GM21529 (cell line): ENCODE data around the gene SGIP1.

Experiments used
- ATAC-seq: cut with Tn5 transposase; IDR thresholded peaks from one replicate; pipeline ENCODE4 v1.9.1; 2021; ENCODE audit not compliant: unreplicated experiment

Gene SGIP1

GRCh38 chr1:66599899-66600737 lies 66.2 kb downstream of the SGIP1 start:
- ATAC-seq = no peak

GRCh38 chr1:66605419-66605997 lies 71.6 kb downstream of the SGIP1 start:
- ATAC-seq = no peak

GRCh38 chr1:66606362-66607065 lies 72.6 kb downstream of the SGIP1 start:
- ATAC-seq = no peak

DNA sequence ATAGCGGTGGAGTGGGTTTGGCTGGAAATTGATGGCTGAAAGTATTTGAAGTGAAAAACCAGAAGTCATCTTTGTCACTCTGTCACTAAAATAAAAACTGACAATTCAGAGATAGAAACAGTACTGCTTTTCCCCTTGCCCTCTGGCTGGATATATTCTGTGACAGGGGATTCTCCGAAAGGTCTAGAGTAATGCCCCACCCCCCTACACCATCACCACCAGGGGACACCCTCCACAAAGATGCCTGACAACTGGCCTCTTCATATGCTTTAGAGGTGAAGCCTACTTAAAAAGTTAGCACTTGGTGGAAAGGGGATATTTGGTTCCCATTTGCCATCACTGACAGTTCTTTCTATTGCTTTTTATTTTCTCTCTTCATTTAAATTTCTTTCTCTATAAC lies 73.5 kb downstream of the SGIP1 start:
- ATAC-seq = no peak

- ATAC-seq = no peak
Measured at GRCh38 chr1:66613187-66613586, 79.2 kb downstream of the SGIP1 start.

GRCh38 chr1:66617362-66618184 lies 83.6 kb downstream of the SGIP1 start:
- no peak for ATAC-seq

DNA sequence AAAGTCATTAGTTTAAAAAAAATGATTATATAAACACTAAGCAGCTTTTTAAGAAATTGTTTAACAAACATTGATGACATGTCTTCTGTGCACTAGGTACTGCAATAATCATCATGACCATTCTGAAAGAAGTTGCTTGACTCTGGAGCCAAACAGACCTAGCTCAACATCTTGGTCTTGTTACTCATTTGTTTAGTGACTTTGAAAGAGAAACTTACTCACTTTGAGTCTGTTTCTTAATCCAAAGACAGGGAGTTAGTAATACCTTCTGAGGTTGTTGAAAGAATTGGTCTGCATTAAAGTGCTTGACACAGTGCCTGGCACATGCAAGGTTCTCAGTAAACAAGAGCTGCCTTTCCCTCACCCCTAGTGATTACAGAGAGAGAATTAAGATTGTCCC lies 84.4 kb downstream of the SGIP1 start:
- no peak for ATAC-seq

GRCh38 chr1:66623812-66624211 lies 89.9 kb downstream of the SGIP1 start:
- no peak for ATAC-seq

- no peak for ATAC-seq
Measured at GRCh38 chr1:66624412-66625060, 90.6 kb downstream of the SGIP1 start.

GRCh38 chr1:66626261-66626660 lies 92.3 kb downstream of the SGIP1 start:
- no peak for ATAC-seq

- ATAC-seq = no peak
Measured at GRCh38 chr1:66628926-66629325, 95.0 kb downstream of the SGIP1 start.

- ATAC-seq = no peak
Measured at GRCh38 chr1:66633159-66633558, 99.2 kb downstream of the SGIP1 start.

DNA sequence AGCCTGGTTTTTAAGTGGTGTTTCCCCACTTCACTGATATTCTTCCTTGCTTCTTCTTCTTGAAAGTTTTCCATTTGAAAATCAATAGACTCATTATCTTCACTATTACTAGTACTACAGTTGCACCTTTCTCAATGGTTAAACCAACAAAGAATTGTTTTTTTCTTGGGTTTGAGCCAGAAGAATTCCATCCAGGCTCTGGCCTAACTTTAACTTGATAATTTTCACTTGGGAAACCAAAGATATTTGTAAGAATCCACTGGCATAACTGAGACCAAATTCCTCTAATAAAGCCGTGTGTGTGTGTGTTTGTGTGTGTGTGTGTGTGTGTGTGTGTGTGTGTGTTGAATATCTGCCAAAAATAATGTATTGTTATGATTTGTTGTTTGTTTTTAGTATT lies 103.2 kb downstream of the SGIP1 start:
- no peak for ATAC-seq

DNA sequence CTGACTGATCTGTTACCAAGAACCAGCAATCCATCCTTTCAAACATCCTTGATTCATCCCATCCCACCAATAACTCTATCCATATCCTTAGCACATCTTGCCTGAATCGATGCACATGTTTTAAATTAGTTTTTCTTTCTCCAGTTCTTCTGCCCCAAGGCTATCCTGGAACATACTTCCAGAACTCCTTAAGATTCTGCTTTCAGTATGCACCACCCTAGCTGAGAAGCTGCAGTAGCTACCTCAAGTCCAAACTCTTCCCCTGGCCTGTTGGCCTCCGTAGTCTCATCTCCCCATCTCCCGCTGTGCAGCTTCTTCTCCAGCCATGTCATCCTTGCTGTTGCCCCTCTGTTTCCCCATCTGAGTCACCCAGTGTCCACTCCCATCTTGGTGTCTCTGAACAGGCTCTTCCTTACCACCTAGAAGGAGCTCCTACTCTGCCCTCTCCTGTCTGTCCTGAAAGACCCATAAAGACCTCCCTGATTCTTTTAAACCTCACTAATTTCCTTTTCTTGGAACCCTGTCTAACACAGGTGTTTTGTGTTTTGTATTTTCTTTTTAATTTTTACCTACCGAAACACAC lies 108.0 kb downstream of the SGIP1 start:
- ATAC-seq = no peak

DNA sequence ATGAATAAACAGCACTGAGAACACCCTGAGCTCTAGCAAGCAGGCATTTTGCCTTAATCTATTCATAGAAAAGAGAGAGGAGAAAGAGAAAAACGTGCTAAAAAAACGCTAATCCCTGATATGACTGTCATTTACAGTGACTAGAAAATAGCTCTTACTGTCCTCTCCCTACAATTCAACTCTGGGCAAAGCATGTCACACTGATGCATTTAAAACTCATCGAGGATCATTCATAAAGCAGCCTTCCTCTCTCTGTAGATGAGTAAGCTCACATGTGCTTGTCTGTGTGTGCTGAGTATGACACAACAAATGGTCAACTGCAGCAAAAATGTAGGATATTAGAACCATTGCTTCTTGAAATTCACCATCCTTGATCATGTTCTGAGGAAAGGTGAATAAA lies 109.0 kb downstream of the SGIP1 start:
- no peak for ATAC-seq

DNA sequence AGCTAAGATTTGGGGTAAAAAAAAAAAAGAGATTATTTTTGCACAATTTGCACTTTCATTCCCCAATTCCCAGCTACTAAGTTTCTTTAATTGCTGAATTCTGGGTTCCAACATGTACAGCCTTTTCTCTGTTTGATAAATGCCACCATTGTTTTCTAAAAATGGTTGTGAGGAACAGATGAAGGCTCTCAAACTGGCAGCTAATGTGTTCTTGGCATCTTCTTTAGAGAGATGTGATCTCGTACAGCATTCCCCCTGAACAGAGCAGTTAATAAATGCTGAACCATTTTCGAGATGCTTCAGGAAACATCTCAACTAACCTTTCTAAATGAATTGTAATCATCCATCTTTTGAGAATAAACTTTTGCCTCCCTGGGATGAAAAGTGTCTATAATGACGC lies 110.4 kb downstream of the SGIP1 start:
- ATAC-seq = no peak

GRCh38 chr1:66648901-66649595 lies 115.1 kb downstream of the SGIP1 start:
- ATAC-seq = peak; percentile 87

- ATAC-seq = no peak
Measured at GRCh38 chr1:66652556-66652955, 118.6 kb downstream of the SGIP1 start.

DNA sequence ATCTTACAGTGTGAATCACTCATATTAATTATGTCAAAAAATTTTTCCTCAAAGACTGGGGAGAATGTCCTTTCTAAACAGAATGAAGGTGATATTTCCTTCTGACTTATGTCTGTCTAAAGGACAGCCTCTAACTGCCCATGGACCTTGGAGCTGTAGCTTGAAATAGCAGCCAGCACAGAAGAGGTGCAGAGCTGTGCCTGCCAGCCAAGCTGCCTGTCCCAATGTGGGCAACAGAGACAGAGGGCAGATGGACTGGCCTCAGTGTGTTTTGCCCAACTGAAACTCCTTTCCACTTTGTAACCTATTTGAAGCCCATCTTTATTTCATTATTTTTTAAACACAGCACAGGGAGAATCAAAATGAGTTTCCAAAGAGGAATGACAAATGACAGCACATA lies 120.7 kb downstream of the SGIP1 start:
- ATAC-seq = no peak

- no peak for ATAC-seq
Measured at GRCh38 chr1:66671455-66671854, 137.5 kb downstream of the SGIP1 start.
